Neural cell (in vitro differentiated cells): ENCODE results near the gene DSG4. TPM values are rescaled to one million over a fixed set of nuclear protein-coding genes. Genes with fewer than 3 reads are reported as not detected.

Source experiments
- H2AFZ ChIP-seq: fragments of 200-600, 300-800 bp; sonication (generic), shearing (Covaris generic); 2 replicates; pipeline ENCODE4 v1.6.0; 2014; ENCODE audit warnings: low read depth, mild to moderate bottlenecking, antibody characterized with exemption, low read length, moderate library complexity
- H3F3A ChIP-seq: fragments of 200-600 bp; shearing (Covaris generic); 2 replicates; pipeline ENCODE4 v1.6.1; 2016; ENCODE audit warnings: mild to moderate bottlenecking, moderate library complexity, mixed read lengths, antibody characterized with exemption, low read length; ENCODE audit not compliant: insufficient read depth, poor library complexity, severe bottlenecking
- H3K27ac ChIP-seq: fragments of 200-600, 300-800 bp; sonication (generic), shearing (Covaris generic); 2 replicates; pipeline ENCODE4 v1.5.1; 2014; ENCODE audit warnings: mild to moderate bottlenecking, low read length, moderate library complexity
- H3K27me3 ChIP-seq: fragments of 300-800, 200-600 bp; sonication (generic), shearing (Covaris generic); 2 replicates; pipeline ENCODE4 v1.6.0; 2014; ENCODE audit warnings: mild to moderate bottlenecking, low read depth, low read length, moderate library complexity; ENCODE audit not compliant: insufficient read depth
- H3K36me3 ChIP-seq: fragments of 300-800, 200-600 bp; sonication (generic), shearing (Covaris generic); 2 replicates; pipeline ENCODE4 v1.5.1; 2014; ENCODE audit warnings: mild to moderate bottlenecking, antibody characterized with exemption, low read length, moderate library complexity; ENCODE audit not compliant: insufficient read depth
- H3K4me2 ChIP-seq: fragments of 300-800, 200-600 bp; sonication (generic), shearing (Covaris generic); 2 replicates; pipeline ENCODE4 v1.6.0; 2014; ENCODE audit warnings: mild to moderate bottlenecking, low read length
- H3K4me3 ChIP-seq: fragments of 300-800, 200-600 bp; sonication (generic), shearing (Covaris generic); 2 replicates; pipeline ENCODE4 v1.5.1; 2014; ENCODE audit warnings: mild to moderate bottlenecking, low read length, moderate library complexity
- H3K79me2 ChIP-seq: fragments of 200-600 bp; shearing (Covaris generic); replicated peaks from 2 replicates; pipeline ENCODE4 v1.6.0; 2014; ENCODE audit warnings: mild to moderate bottlenecking, low read length, moderate library complexity; ENCODE audit not compliant: insufficient read depth
- H3K9ac ChIP-seq: fragments of 300-800, 200-600 bp; sonication (generic), shearing (Covaris generic); 2 replicates; pipeline ENCODE4 v1.6.1; 2016; ENCODE audit warnings: mild to moderate bottlenecking, low read length, mixed read lengths
- H3K9me2 ChIP-seq: fragments of 200-600 bp; shearing (Covaris generic); 2 replicates; pipeline ENCODE4 v1.6.1; 2016; ENCODE audit warnings: mild to moderate bottlenecking, low read length, mixed read lengths; ENCODE audit not compliant: insufficient read depth
- H3K9me3 ChIP-seq: fragments of 200-600, 300-800 bp; sonication (generic), shearing (Covaris generic); 2 replicates; pipeline ENCODE4 v1.6.1; 2016; ENCODE audit warnings: mild to moderate bottlenecking, mixed run types, low read length, moderate library complexity, mixed read lengths
- H4K20me1 ChIP-seq: fragments of 200-600 bp; shearing (Covaris generic); 2 replicates; pipeline ENCODE4 v1.6.1; 2016; ENCODE audit warnings: mild to moderate bottlenecking, mixed run types; ENCODE audit not compliant: insufficient read depth
- EP300 ChIP-seq: fragments of 450-650 bp; conservative IDR thresholded peaks from 2 replicates; pipeline ENCODE4 v1.6.1; 2014; ENCODE audit warnings: antibody characterized with exemption, mild to moderate bottlenecking, moderate library complexity; ENCODE audit not compliant: poor library complexity, severe bottlenecking
- EZH2 ChIP-seq: fragments of 200-600, 300-800 bp; shearing (Covaris generic), sonication (generic); IDR thresholded peaks from 2 replicates; pipeline ENCODE4 v1.6.1; 2014; ENCODE audit warnings: antibody characterized with exemption, low read length, borderline replicate concordance, mild to moderate bottlenecking; ENCODE audit not compliant: insufficient read depth, poor library complexity, severe bottlenecking
- MXI1 ChIP-seq: fragments of 450-650 bp; conservative IDR thresholded peaks from 2 replicates; pipeline ENCODE4 v1.6.1; 2014; ENCODE audit warnings: antibody characterized with exemption, mild to moderate bottlenecking; ENCODE audit not compliant: poor library complexity, severe bottlenecking
- POLR2AphosphoS5 ChIP-seq: IDR thresholded peaks from 2 replicates; pipeline ENCODE4 v1.6.1; 2012
- RAD21 ChIP-seq: fragments of 450-650 bp; conservative IDR thresholded peaks from 2 replicates; pipeline ENCODE4 v1.6.1; 2014; ENCODE audit warnings: antibody characterized with exemption, mild to moderate bottlenecking, moderate library complexity
- REST ChIP-seq: IDR thresholded peaks from 2 replicates; pipeline ENCODE4 v1.6.1; 2012; ENCODE audit warnings: borderline replicate concordance
- SMC3 ChIP-seq: fragments of 450-650 bp; conservative IDR thresholded peaks from 2 replicates; pipeline ENCODE4 v1.6.1; 2014; ENCODE audit warnings: antibody characterized with exemption, mild to moderate bottlenecking, moderate library complexity; ENCODE audit not compliant: poor library complexity
- TAF1 ChIP-seq: IDR thresholded peaks from 2 replicates; pipeline ENCODE4 v1.6.1; 2012; ENCODE audit warnings: low read depth
- polyA plus RNA-seq: library from polyadenylated mRNA; depleted of rRNA; stranded (reverse); fragments of >200 nt; gene quantifications from 2 replicates; pipeline ENCODE4 v1.2.3, GENCODE V29; 2014
- TF ChIP-seq, protein P1 (sequence below): fragments of 450-650 bp; IDR thresholded peaks from 2 replicates; pipeline ENCODE4 v1.5.1; 2014; ENCODE audit warnings: antibody characterized with exemption, mild to moderate bottlenecking, moderate library complexity; ENCODE audit not compliant: poor library complexity, severe bottlenecking

DSG4 gene
- polyA plus RNA-seq, 1 donor from 2014 or later: not detected

DNA sequence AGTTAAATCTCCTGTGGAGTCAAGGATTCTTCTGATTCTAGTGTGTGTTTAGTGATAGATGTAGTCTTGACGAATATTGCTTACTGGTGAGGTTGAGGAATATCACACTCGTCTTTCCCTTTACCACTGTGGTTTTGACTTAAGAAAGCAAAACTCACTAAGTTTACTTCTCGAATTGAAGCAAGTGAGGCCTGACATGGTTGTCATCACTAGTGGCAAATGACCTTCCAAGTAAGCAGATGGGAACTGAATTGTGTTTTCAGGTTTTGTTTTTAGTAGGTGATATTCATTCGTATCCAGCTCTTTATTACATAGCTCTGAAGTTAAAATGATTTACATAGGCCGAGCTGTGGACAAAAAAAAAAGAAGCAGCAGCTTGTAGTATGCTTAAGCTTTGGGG lies 20.6 kb upstream of the DSG4 start:
- Histone ChIP-seq H3K9me2 (no peaks in the 10 kb centered on the region), H3K4me3 (no peak overlapping the region), H3K79me2 (no peaks in the 10 kb centered on the region), H3F3A (no peaks in the 10 kb centered on the region), H2AFZ (no peak overlapping the region), H3K9me3 (no peaks in the 10 kb centered on the region), H3K9ac (no peak overlapping the region), H4K20me1 (no peaks in the 10 kb centered on the region), H3K4me2 (no peak overlapping the region), H3K27me3 (no peaks in the 10 kb centered on the region), H3K27ac (no peak overlapping the region), H3K36me3 (no peaks in the 10 kb centered on the region)
- TF ChIP-seq, protein P1, sequence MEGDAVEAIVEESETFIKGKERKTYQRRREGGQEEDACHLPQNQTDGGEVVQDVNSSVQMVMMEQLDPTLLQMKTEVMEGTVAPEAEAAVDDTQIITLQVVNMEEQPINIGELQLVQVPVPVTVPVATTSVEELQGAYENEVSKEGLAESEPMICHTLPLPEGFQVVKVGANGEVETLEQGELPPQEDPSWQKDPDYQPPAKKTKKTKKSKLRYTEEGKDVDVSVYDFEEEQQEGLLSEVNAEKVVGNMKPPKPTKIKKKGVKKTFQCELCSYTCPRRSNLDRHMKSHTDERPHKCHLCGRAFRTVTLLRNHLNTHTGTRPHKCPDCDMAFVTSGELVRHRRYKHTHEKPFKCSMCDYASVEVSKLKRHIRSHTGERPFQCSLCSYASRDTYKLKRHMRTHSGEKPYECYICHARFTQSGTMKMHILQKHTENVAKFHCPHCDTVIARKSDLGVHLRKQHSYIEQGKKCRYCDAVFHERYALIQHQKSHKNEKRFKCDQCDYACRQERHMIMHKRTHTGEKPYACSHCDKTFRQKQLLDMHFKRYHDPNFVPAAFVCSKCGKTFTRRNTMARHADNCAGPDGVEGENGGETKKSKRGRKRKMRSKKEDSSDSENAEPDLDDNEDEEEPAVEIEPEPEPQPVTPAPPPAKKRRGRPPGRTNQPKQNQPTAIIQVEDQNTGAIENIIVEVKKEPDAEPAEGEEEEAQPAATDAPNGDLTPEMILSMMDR: no peak
- TF ChIP-seq EZH2 (no peak), REST (no peak), MXI1 (no peak), EP300 (no peak), RAD21 (no peak), POLR2AphosphoS5 (no peak), TAF1 (no peak), SMC3 (no peak)

GRCh38 chr18:31364190-31364589 lies 12.4 kb upstream of the DSG4 start:
- Histone ChIP-seq H3K4me2 (no peak overlapping the region), H3K27me3 (no peaks in the 10 kb centered on the region), H2AFZ (no peak overlapping the region), H3K9ac (no peak overlapping the region), H3K4me3 (no peak overlapping the region), H3K9me2 (no peaks in the 10 kb centered on the region), H4K20me1 (no peaks in the 10 kb centered on the region), H3K27ac (no peak overlapping the region), H3K9me3 (no peaks in the 10 kb centered on the region), H3K79me2 (no peaks in the 10 kb centered on the region), H3K36me3 (no peaks in the 10 kb centered on the region), H3F3A (no peaks in the 10 kb centered on the region)
- TF ChIP-seq MXI1: no peak
- TF ChIP-seq REST: no peak
